Psoas muscle (tissue), 8 donors: ENCODE measurements around the gene HOXB2. TPM values are rescaled to one million over a fixed set of nuclear protein-coding genes. Genes with fewer than 3 reads are reported as not detected.
A peak's percentile ranks its signal among the peaks of the same experiment; 100 is the strongest.

Experiments
- ATAC-seq, 4 donors: fragments of 200-7000 bp; cut with Tn5 transposase; one replicate each; pipeline ENCODE4 v1.9.1; 2020; ENCODE audit warnings: moderate library complexity in 3 of 4, mild to moderate bottlenecking in 2 of 4
- DNase-seq, 2 donors: peaks; one replicate each; pipeline ENCODE4 v3.0.0-alpha.2; 2020
- H3K27ac ChIP-seq: fragments of 200-600 bp; one replicate; pipeline ENCODE4 v1.8.0; 2022
- H3K27me3 ChIP-seq, 3 donors: fragments of 200-600 bp in 1 of 3; one replicate each; pipeline versions ENCODE4 v1.6.1 to v1.8.0; 2013 to 2022; ENCODE audit warnings: low read length in 2 of 3, mild to moderate bottlenecking in 2 of 3, moderate library complexity in 1 of 3; ENCODE audit not compliant: insufficient read depth in 3 of 3
- H3K36me3 ChIP-seq, 2 donors: fragments of 200-600 bp in 1 of 2; one replicate each; pipeline versions ENCODE4 v1.6.1 to v1.8.0; 2013 to 2022; ENCODE audit warnings: low read depth in 1 of 2, mild to moderate bottlenecking in 1 of 2, moderate library complexity in 1 of 2; ENCODE audit not compliant: insufficient read depth in 1 of 2
- H3K4me1 ChIP-seq: fragments of 200-600 bp; one replicate; pipeline ENCODE4 v1.8.0; 2022
- H3K4me3 ChIP-seq: fragments of 200-600 bp; one replicate; pipeline ENCODE4 v1.8.0; 2022; ENCODE audit warnings: mild to moderate bottlenecking
- H3K9me3 ChIP-seq: fragments of 200-600 bp; one replicate; pipeline ENCODE4 v1.8.0; 2022
- CTCF ChIP-seq: fragments of 200-600 bp; IDR thresholded peaks from one replicate; pipeline ENCODE4 v1.8.0; 2022; ENCODE audit warnings: antibody characterized with exemption
- WGBS, 3 donors: extraction: QIAGEN DNeasy Blood & Tissue Kit; methylation state at CpG; one replicate each; pipeline versions ENCODE4 v1.1.6 to v1.1.7; 2013; 5-methylcytosine and 5-hydroxymethylcytosine counted together
- intact Hi-C, 2 donors: fragments of 100-400 bp; cut with DNase I; formaldehyde crosslinking; loops; one replicate each; pipeline versions ENCODE4 v1.11.0 to v1.14.2; 2022
- polyA plus RNA-seq, 3 donors: library from polyadenylated mRNA; stranded (reverse); fragments of 200-250 nt; gene quantifications; one replicate each; pipeline ENCODE4 v1.2.3, GENCODE V29; 2013
- total RNA-seq, 4 donors: library from RNA; stranded (reverse); fragmentation: NEBNext Ultra II Directional in 2 of 4; extraction: Animal tissue kit (Norgen Biotek cat#: 25700) in 2 of 4; gene quantifications; one replicate each; pipeline versions ENCODE4 v1.2.1 to v1.2.4, GENCODE V29; 2021 to 2023
- donor health status: healthy with polysubstance abuse.
- donor health status: DM: no; HTN: no; CAD: no; lungs with moderate emphysema.
- donor health status: Bipolar disorder and iron deficiency.
- donor health status: healthy.
- donor health status: DM: yes; HTN: yes; CAD: no.
- donor health status: DM: no; HTN: no; CAD: no.
- donor health status: DM: no; HTN: no; CAD: no.
- donor health status: DM: yes; HTN: yes; CAD: no.

Gene HOXB2
- total and polyA plus RNA-seq, 7 donors = 3.1 to 12.9 (median 5.0) TPM

- DNase-seq (no peak), ATAC-seq (no peak)
- intact Hi-C loops = no loop called here
- no peak for TF ChIP-seq CTCF
- no peaks in the 10 kb centered on the region for H3K4me1 ChIP-seq
- no peak overlapping the region for H3K4me3 ChIP-seq
- H3K9me3 ChIP-seq = no peaks in the 10 kb centered on the region
- peaks cover 0 to 28% (median 7%) of the 10 kb centered on the region in 3 donors for H3K27me3 ChIP-seq
- H3K36me3 ChIP-seq = no peaks in the 10 kb centered on the region
- no peak overlapping the region for H3K27ac ChIP-seq
- WGBS, 3 donors = 89 to 93% (median 93%) methylated on average over 11 of the region's 11 CpGs
Measured at GRCh38 chr17:48528936-48529682, 15.8 kb downstream of the HOXB2 start.

DNA sequence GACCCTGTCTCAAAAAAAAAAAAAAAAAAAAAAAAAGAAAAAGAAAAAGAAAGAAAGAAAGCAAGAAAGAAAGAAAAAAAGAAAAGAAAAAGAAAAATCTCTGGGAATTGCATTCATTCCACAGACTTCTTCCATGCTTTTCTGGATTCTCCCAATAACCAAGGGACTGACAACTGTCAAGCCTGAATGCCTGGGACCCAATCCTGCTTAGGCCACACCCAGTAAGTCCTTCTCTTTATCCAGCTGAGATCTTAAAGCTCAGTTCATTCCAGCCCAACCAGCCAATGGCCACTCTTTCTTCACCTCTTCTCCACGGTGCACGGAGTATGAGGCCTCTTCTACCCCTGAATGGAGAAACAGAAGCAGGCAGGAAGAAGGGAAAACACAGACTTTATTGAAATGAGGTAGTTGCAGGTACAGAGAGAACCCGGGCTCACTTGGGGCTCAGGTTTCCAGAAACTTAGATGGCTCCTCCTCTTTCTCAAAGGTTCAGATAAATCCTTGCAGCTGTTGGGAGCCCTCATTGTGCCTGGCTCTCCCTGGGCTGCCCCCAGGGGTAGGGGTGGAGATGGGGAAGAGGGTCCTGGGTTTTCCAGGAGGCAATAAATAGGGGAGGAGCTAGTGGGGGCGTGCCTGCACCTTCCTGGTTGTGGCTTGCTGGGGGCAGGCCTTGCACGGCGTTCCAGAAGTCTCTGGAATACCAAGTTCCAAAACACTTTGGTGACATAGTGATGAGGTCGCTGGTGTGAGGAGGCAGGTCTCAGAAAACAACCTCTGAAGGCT, 16.6 kb downstream of the HOXB2 start:
- no peaks in the 10 kb centered on the region for H3K9me3 ChIP-seq
- intact Hi-C loops = no loop called here
- H3K36me3 ChIP-seq = no peaks in the 10 kb centered on the region
- WGBS, 3 donors = 61 to 70% (median 67%) methylated on average over 7 of the region's 7 CpGs
- ATAC-seq = no peak
- H3K27ac ChIP-seq = no peak overlapping the region
- no peak overlapping the region for H3K4me3 ChIP-seq
- TF ChIP-seq CTCF = no peak
- peaks cover 0 to 28% (median 7%) of the 10 kb centered on the region in 3 donors for H3K27me3 ChIP-seq
- H3K4me1 ChIP-seq = no peaks in the 10 kb centered on the region
- DNase-seq = no peak

DNA sequence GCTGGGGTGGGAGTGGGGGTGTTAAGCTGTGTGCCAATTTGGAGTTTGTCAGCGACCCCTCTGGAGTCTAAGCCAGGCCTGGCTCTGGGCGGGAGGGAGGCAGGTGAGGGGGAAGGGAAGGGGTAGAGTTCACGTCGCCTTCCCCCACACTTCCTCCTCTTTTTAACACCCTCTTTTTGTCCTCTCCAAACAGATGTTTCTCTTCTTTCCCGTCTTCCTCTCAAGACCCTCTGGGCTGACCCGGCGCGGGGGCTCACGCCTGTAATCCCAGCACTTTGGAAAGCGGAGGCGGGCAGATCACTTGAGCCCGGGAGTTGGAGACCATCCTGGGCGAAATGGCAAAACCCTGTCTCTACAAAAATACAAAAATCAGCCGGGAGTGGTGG, 17.4 kb downstream of the HOXB2 start:
- 62 to 75% (median 65%) methylated on average over 13 to 14 of the region's 14 CpGs for WGBS, 3 donors
- Histone ChIP-seq H3K9me3 (no peaks in the 10 kb centered on the region), H3K4me3 (no peak overlapping the region), H3K27me3 (peaks cover 0 to 28% (median 7%) of the 10 kb centered on the region in 3 donors), H3K4me1 (no peaks in the 10 kb centered on the region), H3K36me3 (no peaks in the 10 kb centered on the region), H3K27ac (no peak overlapping the region)
- no peak for TF ChIP-seq CTCF
- no peak for ATAC-seq
- intact Hi-C loops = no loop called here
- no peak for DNase-seq

DNA sequence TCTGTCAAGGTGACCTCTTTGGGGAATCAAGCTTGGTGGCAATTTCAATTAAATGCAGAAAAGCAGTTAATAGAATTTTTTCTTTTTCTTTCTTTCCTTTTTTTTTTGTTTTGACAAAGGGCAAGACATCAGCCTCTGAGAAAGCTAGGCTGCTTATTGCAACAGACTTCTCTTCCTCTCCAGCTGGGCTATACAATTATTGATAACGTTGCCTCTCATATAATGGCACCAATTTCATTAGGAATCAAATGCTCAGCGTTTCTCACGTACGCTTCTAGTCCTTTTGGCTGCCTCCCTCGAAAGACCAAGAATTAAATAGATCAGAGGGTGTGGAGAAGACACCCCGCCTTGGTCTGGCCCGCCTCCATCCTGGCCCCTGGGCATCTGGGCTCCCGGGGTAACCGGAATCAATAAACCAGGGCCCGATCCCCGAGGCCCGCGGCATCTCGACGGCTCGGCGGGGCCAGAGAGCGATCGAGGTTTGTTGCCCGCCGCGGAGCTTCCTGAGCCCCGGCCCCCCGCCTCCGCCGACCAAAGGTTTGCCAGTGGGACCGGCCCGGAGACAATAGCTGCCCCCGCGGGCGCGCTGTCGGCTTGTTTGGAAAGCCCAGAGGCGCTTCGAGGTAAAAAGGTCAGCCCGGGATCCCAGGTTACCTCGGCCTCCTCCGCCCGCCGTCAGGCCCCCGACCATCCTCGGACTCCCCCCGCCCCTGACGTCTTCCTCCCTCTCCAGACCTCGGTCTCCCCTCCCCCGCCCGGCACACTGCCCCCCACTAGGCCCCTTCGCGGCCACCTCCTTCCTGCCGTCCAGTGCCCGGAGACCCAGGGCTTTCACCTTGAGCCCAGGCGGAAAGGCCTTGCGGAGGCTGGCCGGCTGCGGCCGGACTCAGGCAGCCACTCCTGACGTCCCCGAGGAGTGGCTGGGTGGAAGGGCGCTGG, 18.0 kb downstream of the HOXB2 start:
- DNase-seq = peak in 1 of 2 donors; percentile 48
- no peak for TF ChIP-seq CTCF
- Histone ChIP-seq H3K27me3 (peaks cover 0 to 28% (median 7%) of the 10 kb centered on the region in 3 donors), H3K27ac (no peak overlapping the region), H3K9me3 (no peaks in the 10 kb centered on the region), H3K36me3 (no peaks in the 10 kb centered on the region), H3K4me3 (peak overlapping the region; percentile 38), H3K4me1 (no peaks in the 10 kb centered on the region)
- WGBS, 3 donors = 42 to 44% (median 42%) methylated on average over 45 to 59 of the region's 59 CpGs
- intact Hi-C loops = no loop called here
- ATAC-seq = no peak
